Stimulated activated CD4-positive, alpha-beta T cell treated with anti-CD3 and anti-CD28 coated beads, Interleukin-4, amount 100 ng/mL, for 24 hours (primary cell): ENCODE measurements around the gene SPRYD4.
A peak's percentile ranks its signal among the peaks of the same experiment; 100 is the strongest.
"Not testable (repeated sequence)": the region's sequence is repeated elsewhere in the genome, so short reads cannot be mapped to it uniquely, and the experiment has no call there.

ENCODE experiments used
- DNase-seq: peaks from one replicate; pipeline ENCODE4 v3.0.0-alpha.2; 2020

Gene SPRYD4

GRCh38 chr12:56477521-56478225 is 9.3 kb downstream of the SPRYD4 start:
- no peak for DNase-seq

GRCh38 chr12:56479625-56480024 is 11.2 kb downstream of the SPRYD4 start:
- DNase-seq = no peak

GRCh38 chr12:56484566-56484965 is 16.2 kb downstream of the SPRYD4 start:
- DNase-seq = no peak

GRCh38 chr12:56486694-56487093 is 18.3 kb downstream of the SPRYD4 start:
- DNase-seq = no peak

- no peak for DNase-seq
These were observed 19.2 kb downstream of the SPRYD4 start for GRCh38 chr12:56487448-56488040.

GRCh38 chr12:56488041-56488955 is 19.9 kb downstream of the SPRYD4 start, which contains the start of gene GLS2:
Gene GLS2, minus strand, starts transcription at chr12:56488161. Its CDS starts 43 bp downstream, at chr12:56488118.
- peak; percentile 77 for DNase-seq

GRCh38 chr12:56490360-56490759 is 22.0 kb downstream of the SPRYD4 start:
- no peak for DNase-seq

- not testable (repeated sequence) for DNase-seq
These were observed 25.2 kb downstream of the SPRYD4 start for GRCh38 chr12:56493409-56494105.

GRCh38 chr12:56494106-56494415 is 25.7 kb downstream of the SPRYD4 start:
- not testable (repeated sequence) for DNase-seq

- not testable (repeated sequence) for DNase-seq
These were observed 26.1 kb downstream of the SPRYD4 start for GRCh38 chr12:56494481-56494880.

GRCh38 chr12:56496704-56497103 is 28.3 kb downstream of the SPRYD4 start:
- DNase-seq = peak; percentile 53

GRCh38 chr12:56498126-56498902 is 29.9 kb downstream of the SPRYD4 start:
- DNase-seq = not testable (repeated sequence)

- DNase-seq = not testable (repeated sequence)
These were observed 31.1 kb downstream of the SPRYD4 start for GRCh38 chr12:56499452-56499851.

- DNase-seq = not testable (repeated sequence)
These were observed 31.5 kb downstream of the SPRYD4 start for GRCh38 chr12:56499879-56500278.

GRCh38 chr12:56510786-56511185 is 42.4 kb downstream of the SPRYD4 start:
- no peak for DNase-seq

GRCh38 chr12:56514014-56514318 is 45.6 kb downstream of the SPRYD4 start:
- not testable (repeated sequence) for DNase-seq

- no peak for DNase-seq
These were observed 49.5 kb downstream of the SPRYD4 start for GRCh38 chr12:56517854-56518253.

- no peak for DNase-seq
These were observed 50.2 kb downstream of the SPRYD4 start for GRCh38 chr12:56518570-56518969.

- DNase-seq = no peak
These were observed 51.7 kb downstream of the SPRYD4 start for GRCh38 chr12:56520048-56520447.

GRCh38 chr12:56520506-56520905 is 52.1 kb downstream of the SPRYD4 start:
- DNase-seq = no peak

- no peak for DNase-seq
These were observed 52.8 kb downstream of the SPRYD4 start for GRCh38 chr12:56521209-56521589.
